Measurements from ENCODE around the gene NAV3. TPM values are rescaled to one million over a fixed set of nuclear protein-coding genes. Genes with fewer than 3 reads are reported as not detected.

Gene NAV3
- total and polyA plus RNA-seq, 11 donors, result 1.1 to 18.0 (median 5.8) TPM

GRCh38 chr12:78167510-78167909 is 336.8 kb downstream of the NAV3 start:
- WGBS, 4 donors, result 51 to 55% (median 52%) methylated on average over 3 of the region's 3 CpGs
- no peak for ATAC-seq
- Histone ChIP-seq H3K27me3 (no peaks in the 10 kb centered on the region), H3K27ac (no peak overlapping the region), H3K9me3 (no peaks in the 10 kb centered on the region), H3K4me1 (no peaks in the 10 kb centered on the region), H3K4me3 (no peak overlapping the region), H3K36me3 (peaks cover 0 to 9% (median 0%) of the 10 kb centered on the region in 9 donors)
- no peak for DNase-seq
- TF ChIP-seq POLR2A (IDR thresholded peaks at IDR 0.05) (no peak), CTCF (IDR thresholded peaks at IDR 0.05) (no peak)
- intact Hi-C loops (cut with DNase I), result no loop called here

- Histone ChIP-seq H3K36me3 (peaks cover 0 to 12% (median 0%) of the 10 kb centered on the region in 9 donors), H3K27me3 (no peaks in the 10 kb centered on the region), H3K4me3 (no peak overlapping the region), H3K4me1 (no peaks in the 10 kb centered on the region), H3K27ac (no peak overlapping the region), H3K9me3 (no peaks in the 10 kb centered on the region)
- no peak for ATAC-seq
- intact Hi-C loops (cut with DNase I), result no loop called here
- TF ChIP-seq CTCF (IDR thresholded peaks at IDR 0.05), result no peak
- no peak for TF ChIP-seq POLR2A (IDR thresholded peaks at IDR 0.05)
- 87 to 94% (median 89%) methylated on average over 1 of the region's 1 CpG for WGBS, 4 donors
- DNase-seq, result no peak
Observed at GRCh38 chr12:78171061-78171460, 340.4 kb downstream of the NAV3 start.

- no peaks in the 10 kb centered on the region for H3K9me3 ChIP-seq
- H3K4me1 ChIP-seq, result no peaks in the 10 kb centered on the region
- DNase-seq (no peak), ATAC-seq (no peak)
- peaks cover 0 to 49% (median 0%) of the 10 kb centered on the region in 9 donors for H3K36me3 ChIP-seq
- no peaks in the 10 kb centered on the region for H3K27me3 ChIP-seq
- WGBS, 4 donors, result 91 to 98% (median 95%) methylated on average over 4 of the region's 4 CpGs
- intact Hi-C loops (cut with DNase I), result no loop called here
- no peak overlapping the region for H3K27ac ChIP-seq
- no peak overlapping the region for H3K4me3 ChIP-seq
- no peak for TF ChIP-seq CTCF (IDR thresholded peaks at IDR 0.05)
Observed at GRCh38 chr12:78176643-78177042, 345.9 kb downstream of the NAV3 start.

- ATAC-seq, result no peak
- no peak for DNase-seq
- Histone ChIP-seq H3K4me3 (no peak overlapping the region), H3K36me3 (peaks cover 0 to 53% (median 0%) of the 10 kb centered on the region in 9 donors), H3K4me1 (no peaks in the 10 kb centered on the region), H3K27me3 (no peaks in the 10 kb centered on the region), H3K9me3 (no peaks in the 10 kb centered on the region), H3K27ac (no peak overlapping the region)
- intact Hi-C loops (cut with DNase I), result no loop called here
- no peak for TF ChIP-seq POLR2A (IDR thresholded peaks at IDR 0.05)
- no peak for TF ChIP-seq CTCF (IDR thresholded peaks at IDR 0.05)
- 95 to 97% (median 96%) methylated on average over 3 of the region's 3 CpGs for WGBS, 4 donors
Observed at GRCh38 chr12:78177298-78177697, 346.6 kb downstream of the NAV3 start.
